Measurements from ENCODE around the gene NXPH4. TPM values are rescaled to one million over a fixed set of nuclear protein-coding genes. Genes with fewer than 3 reads are reported as not detected.

NXPH4 gene
- polyA plus RNA-seq, 1 experiment = 2.8 TPM

GRCh38 chr12:57181561-57182155 is 34.9 kb upstream of the NXPH4 start:
- Histone ChIP-seq H3K4me3 (ENCODE audit: low read depth, low read length) (no peak overlapping the region), H3K36me3 (ENCODE audit: control insufficient read depth, insufficient read depth, low read length) (peaks cover 85% of the 10 kb centered on the region), H3K27me3 (ENCODE audit: control insufficient read depth, insufficient read depth, low read length) (no peaks in the 10 kb centered on the region)
- peak; percentile 77 for DNase-seq (ENCODE audit: low read depth)
- POLR2A ChIA-PET = interaction anchor here (0.6 kb wide), 1 partner anchor 54 kb away, joined by 5 read pairs; the partner anchor contains the start of gene LRP1
- TF ChIP-seq, protein P1, sequence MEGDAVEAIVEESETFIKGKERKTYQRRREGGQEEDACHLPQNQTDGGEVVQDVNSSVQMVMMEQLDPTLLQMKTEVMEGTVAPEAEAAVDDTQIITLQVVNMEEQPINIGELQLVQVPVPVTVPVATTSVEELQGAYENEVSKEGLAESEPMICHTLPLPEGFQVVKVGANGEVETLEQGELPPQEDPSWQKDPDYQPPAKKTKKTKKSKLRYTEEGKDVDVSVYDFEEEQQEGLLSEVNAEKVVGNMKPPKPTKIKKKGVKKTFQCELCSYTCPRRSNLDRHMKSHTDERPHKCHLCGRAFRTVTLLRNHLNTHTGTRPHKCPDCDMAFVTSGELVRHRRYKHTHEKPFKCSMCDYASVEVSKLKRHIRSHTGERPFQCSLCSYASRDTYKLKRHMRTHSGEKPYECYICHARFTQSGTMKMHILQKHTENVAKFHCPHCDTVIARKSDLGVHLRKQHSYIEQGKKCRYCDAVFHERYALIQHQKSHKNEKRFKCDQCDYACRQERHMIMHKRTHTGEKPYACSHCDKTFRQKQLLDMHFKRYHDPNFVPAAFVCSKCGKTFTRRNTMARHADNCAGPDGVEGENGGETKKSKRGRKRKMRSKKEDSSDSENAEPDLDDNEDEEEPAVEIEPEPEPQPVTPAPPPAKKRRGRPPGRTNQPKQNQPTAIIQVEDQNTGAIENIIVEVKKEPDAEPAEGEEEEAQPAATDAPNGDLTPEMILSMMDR (IDR thresholded peaks at IDR 0.05; ENCODE audit: insufficient read depth, low read depth, low read length) = no peak
- CTCF ChIA-PET = interaction anchor here (1.0 to 12.5 kb wide), 8 partner anchors 9 to 70 kb away, joined by 3 to 181 read pairs (median 6); partner anchors contain the start of genes LRP1 and STAT6

DNA sequence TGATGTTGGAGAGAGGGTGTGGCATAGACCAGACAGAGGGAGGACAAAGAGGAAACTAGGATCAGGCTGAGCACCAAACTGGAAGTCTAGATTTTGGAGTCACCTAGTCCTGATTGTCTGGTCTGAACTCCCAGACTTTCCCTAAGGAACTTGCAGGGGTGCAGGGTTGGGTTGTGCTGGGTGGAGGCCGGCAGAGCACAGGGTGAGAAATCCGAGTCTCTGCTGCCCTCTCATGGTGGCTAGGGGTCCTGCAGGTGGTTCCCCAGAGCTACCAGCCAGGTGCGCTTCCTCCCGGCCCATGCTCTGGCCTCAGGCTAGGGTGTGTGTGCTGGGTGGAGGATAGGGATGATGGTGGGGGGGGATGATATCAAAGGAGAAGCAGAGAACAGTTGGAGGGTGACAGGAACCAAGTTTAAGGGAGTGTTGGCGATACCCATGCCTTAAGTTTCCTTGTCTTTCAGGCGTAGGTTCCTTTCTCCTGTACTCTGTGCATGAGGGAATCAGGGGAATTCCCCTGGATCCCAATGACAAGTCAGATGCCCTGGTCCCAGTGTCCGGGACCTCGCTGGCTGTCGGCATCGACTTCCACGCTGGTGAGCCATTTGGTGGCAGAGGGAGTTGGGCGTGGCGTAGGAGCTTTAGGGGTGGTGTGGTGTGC is 33.5 kb upstream of the NXPH4 start:
- CTCF ChIA-PET = interaction anchor here (0.7 to 12.5 kb wide), 18 partner anchors 8 to 113 kb away, joined by 3 to 181 read pairs (median 4); partner anchors contain the start of genes LRP1 and STAT6
- Histone ChIP-seq H3K36me3 (ENCODE audit: control insufficient read depth, insufficient read depth, low read length) (peaks cover 85% of the 10 kb centered on the region), H3K4me3 (ENCODE audit: low read depth, low read length) (no peak overlapping the region), H3K27me3 (ENCODE audit: control insufficient read depth, insufficient read depth, low read length) (no peaks in the 10 kb centered on the region)
- DNase-seq (ENCODE audit: low read depth) = no peak
- TF ChIP-seq, protein P1 (IDR thresholded peaks at IDR 0.05; ENCODE audit: insufficient read depth, low read depth, low read length) = peak; percentile 84
- POLR2A ChIA-PET = no interaction called here

DNA sequence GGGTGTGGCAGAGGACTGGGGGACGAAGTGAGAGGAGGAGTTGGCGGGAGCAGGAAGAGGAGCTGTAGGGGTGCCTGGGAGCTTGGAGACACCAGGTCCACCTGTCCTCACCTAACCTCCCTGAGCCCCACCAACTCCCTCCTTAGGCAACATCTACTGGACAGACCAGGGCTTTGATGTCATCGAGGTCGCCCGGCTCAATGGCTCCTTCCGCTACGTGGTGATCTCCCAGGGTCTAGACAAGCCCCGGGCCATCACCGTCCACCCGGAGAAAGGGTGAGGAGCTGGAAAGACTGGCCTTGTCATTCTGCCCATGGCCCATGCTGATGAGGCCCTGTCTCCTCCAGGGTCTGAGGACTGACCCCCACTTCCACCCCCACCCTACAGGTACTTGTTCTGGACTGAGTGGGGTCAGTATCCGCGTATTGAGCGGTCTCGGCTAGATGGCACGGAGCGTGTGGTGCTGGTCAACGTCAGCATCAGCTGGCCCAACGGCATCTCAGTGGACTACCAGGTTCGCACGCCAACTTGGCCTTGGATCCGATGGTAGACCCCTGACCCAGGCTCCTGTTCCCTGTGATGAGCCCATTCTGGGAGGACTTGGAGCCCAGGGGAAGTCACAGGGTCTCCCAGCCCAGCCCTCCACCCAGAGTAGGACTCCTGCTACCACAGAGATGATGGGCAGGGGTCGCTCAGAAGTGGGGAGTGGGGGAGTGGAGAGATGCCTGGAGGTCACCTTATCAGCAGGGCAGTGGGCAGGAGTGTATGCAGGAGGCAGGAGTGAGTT is 32.5 kb upstream of the NXPH4 start:
- H3K36me3 ChIP-seq (ENCODE audit: control insufficient read depth, insufficient read depth, low read length) = peaks cover 85% of the 10 kb centered on the region
- DNase-seq (ENCODE audit: low read depth) = no peak
- CTCF ChIA-PET = interaction anchor here (0.6 to 12.5 kb wide), 14 partner anchors 9 to 1266 kb away, joined by 3 to 181 read pairs (median 4); partner anchors contain the start of genes LRP1 and STAT6
- H3K27me3 ChIP-seq (ENCODE audit: control insufficient read depth, insufficient read depth, low read length) = no peaks in the 10 kb centered on the region
- TF ChIP-seq, protein P1 (IDR thresholded peaks at IDR 0.05; ENCODE audit: insufficient read depth, low read depth, low read length) = no peak
- POLR2A ChIA-PET = interaction anchor here (0.6 kb wide), 1 partner anchor 63 kb away, joined by 3 read pairs; no protein-coding TSS in a partner anchor
- no peak overlapping the region for H3K4me3 ChIP-seq (ENCODE audit: low read depth, low read length)

GRCh38 chr12:57185403-57185802 is 31.2 kb upstream of the NXPH4 start:
- no peaks in the 10 kb centered on the region for H3K27me3 ChIP-seq (ENCODE audit: control insufficient read depth, insufficient read depth, low read length)
- no peak overlapping the region for H3K4me3 ChIP-seq (ENCODE audit: low read depth, low read length)
- no peak for DNase-seq (ENCODE audit: low read depth)
- peaks cover 84% of the 10 kb centered on the region for H3K36me3 ChIP-seq (ENCODE audit: control insufficient read depth, insufficient read depth, low read length)
- TF ChIP-seq, protein P1 (IDR thresholded peaks at IDR 0.05; ENCODE audit: insufficient read depth, low read depth, low read length) = no peak
- ChIA-PET POLR2A (no interaction called here), CTCF (interaction anchor here (1.0 to 12.5 kb wide), 5 partner anchors 9 to 74 kb away, joined by 3 to 181 read pairs (median 13); partner anchors contain the start of gene LRP1)

Data from BJ (cell line).